ENCODE measurements around the gene HCRTR2. TPM values are rescaled to one million over a fixed set of nuclear protein-coding genes. Genes with fewer than 3 reads are reported as not detected.

Gene HCRTR2
- total RNA-seq, 2 experiments from 2014 or later = not detected

DNA sequence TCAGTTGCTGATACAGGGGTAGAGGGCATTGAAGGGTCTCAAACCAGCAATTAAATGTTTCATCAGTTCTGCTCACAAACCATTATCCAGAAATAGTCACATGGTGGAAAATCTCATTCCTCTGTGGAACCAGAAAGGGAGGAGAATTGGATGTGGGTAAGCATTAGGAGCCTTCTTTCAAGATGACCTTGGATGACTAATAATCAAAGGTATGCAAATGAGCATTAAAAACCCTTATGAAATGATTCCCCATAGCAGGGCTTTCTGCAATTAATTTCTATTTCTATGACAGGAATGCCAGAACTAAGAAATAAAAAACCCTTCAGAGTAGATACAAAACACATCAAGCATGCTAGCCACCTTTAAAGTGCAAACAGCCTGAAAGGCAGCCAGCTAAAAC is 37.4 kb upstream of the HCRTR2 start:
- Histone ChIP-seq H3K9me3 (ENCODE audit: control insufficient read depth in 1 of 2, insufficient read depth in 1 of 2, low read length in 2 of 2) (peaks cover 0 to 5% of the 10 kb centered on the region in 2 experiments), H3K27ac (ENCODE audit: low read depth in 1 of 2, low read length in 2 of 2) (no peak overlapping the region), H3K27me3 (ENCODE audit: control insufficient read depth in 1 of 2, insufficient read depth in 2 of 2, low read length in 2 of 2) (no peaks in the 10 kb centered on the region), H3K4me1 (ENCODE audit: insufficient read depth, low read length) (no peaks in the 10 kb centered on the region), H3K36me3 (ENCODE audit: insufficient read depth, low read length) (no peaks in the 10 kb centered on the region), H3K4me3 (ENCODE audit: low read length) (no peak overlapping the region)
- ChIA-PET POLR2A (no interaction called here), CTCF (no interaction called here)
- TF ChIP-seq, protein P1, sequence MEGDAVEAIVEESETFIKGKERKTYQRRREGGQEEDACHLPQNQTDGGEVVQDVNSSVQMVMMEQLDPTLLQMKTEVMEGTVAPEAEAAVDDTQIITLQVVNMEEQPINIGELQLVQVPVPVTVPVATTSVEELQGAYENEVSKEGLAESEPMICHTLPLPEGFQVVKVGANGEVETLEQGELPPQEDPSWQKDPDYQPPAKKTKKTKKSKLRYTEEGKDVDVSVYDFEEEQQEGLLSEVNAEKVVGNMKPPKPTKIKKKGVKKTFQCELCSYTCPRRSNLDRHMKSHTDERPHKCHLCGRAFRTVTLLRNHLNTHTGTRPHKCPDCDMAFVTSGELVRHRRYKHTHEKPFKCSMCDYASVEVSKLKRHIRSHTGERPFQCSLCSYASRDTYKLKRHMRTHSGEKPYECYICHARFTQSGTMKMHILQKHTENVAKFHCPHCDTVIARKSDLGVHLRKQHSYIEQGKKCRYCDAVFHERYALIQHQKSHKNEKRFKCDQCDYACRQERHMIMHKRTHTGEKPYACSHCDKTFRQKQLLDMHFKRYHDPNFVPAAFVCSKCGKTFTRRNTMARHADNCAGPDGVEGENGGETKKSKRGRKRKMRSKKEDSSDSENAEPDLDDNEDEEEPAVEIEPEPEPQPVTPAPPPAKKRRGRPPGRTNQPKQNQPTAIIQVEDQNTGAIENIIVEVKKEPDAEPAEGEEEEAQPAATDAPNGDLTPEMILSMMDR (IDR thresholded peaks at IDR 0.05) = no peak
- no peaks in the 10 kb centered on the region for H3K4me1 Mint-ChIP-seq (ENCODE audit: low read depth)
- no peak overlapping the region for H3K4me3 Mint-ChIP-seq
- peaks cover 5% of the 10 kb centered on the region for H3K9me3 Mint-ChIP-seq
- no peaks in the 10 kb centered on the region for H3K36me3 Mint-ChIP-seq (ENCODE audit: low read depth)
- DNase-seq (no peak), ATAC-seq (ENCODE audit: poor library complexity) (no peak)
- intact Hi-C loops (cut with DNase I, micrococcal nuclease) = no loop called here
- H3K27ac Mint-ChIP-seq = no peak overlapping the region
- no peaks in the 10 kb centered on the region for H3K27me3 Mint-ChIP-seq

GRCh38 chr6:55137929-55138693 is 36.2 kb upstream of the HCRTR2 start:
- intact Hi-C loops (cut with DNase I, micrococcal nuclease) = no loop called here
- no peak overlapping the region for H3K4me3 Mint-ChIP-seq
- peaks cover 5% of the 10 kb centered on the region for H3K9me3 Mint-ChIP-seq
- H3K27ac ChIP-seq (ENCODE audit: low read depth in 1 of 2, low read length in 2 of 2) = no peak overlapping the region
- H3K27me3 ChIP-seq (ENCODE audit: control insufficient read depth in 1 of 2, insufficient read depth in 2 of 2, low read length in 2 of 2) = no peaks in the 10 kb centered on the region
- H3K27me3 Mint-ChIP-seq = no peaks in the 10 kb centered on the region
- ChIA-PET CTCF (no interaction called here), POLR2A (no interaction called here)
- no peaks in the 10 kb centered on the region for H3K4me1 ChIP-seq (ENCODE audit: insufficient read depth, low read length)
- H3K9me3 ChIP-seq (ENCODE audit: control insufficient read depth in 1 of 2, insufficient read depth in 1 of 2, low read length in 2 of 2) = peaks cover 0 to 5% of the 10 kb centered on the region in 2 experiments
- DNase-seq (no peak), ATAC-seq (ENCODE audit: poor library complexity) (no peak)
- no peak overlapping the region for H3K27ac Mint-ChIP-seq
- no peaks in the 10 kb centered on the region for H3K4me1 Mint-ChIP-seq (ENCODE audit: low read depth)
- no peak overlapping the region for H3K4me3 ChIP-seq (ENCODE audit: low read length)
- TF ChIP-seq, protein P1 (IDR thresholded peaks at IDR 0.05) = no peak
- no peaks in the 10 kb centered on the region for H3K36me3 Mint-ChIP-seq (ENCODE audit: low read depth)
- no peaks in the 10 kb centered on the region for H3K36me3 ChIP-seq (ENCODE audit: insufficient read depth, low read length)

DNA sequence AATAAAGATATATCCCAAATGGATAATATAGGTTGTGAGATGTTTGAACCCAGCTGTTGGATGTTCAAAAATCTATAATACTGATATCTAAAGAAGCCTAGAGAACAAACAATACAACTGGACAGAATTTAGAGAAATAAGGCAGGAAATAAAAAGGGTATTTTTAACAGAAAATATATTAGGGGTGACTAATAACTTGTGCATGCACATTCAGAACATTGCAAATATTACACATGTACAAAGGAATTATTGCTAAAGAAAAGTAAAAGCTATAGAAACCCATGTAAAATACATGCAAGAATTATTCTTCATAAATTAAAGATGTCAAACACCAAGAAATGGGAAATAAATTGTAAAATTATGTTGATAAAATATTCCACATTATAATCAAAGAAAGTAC is 32.7 kb upstream of the HCRTR2 start:
- DNase-seq = no peak
- CTCF ChIA-PET = no interaction called here
- H3K27me3 ChIP-seq (ENCODE audit: control insufficient read depth in 1 of 2, insufficient read depth in 2 of 2, low read length in 2 of 2) = no peaks in the 10 kb centered on the region
- TF ChIP-seq, protein P1 (IDR thresholded peaks at IDR 0.05) = no peak
- intact Hi-C loops (cut with DNase I, micrococcal nuclease) = no loop called here
- H3K4me1 ChIP-seq (ENCODE audit: insufficient read depth, low read length) = no peaks in the 10 kb centered on the region
- Mint-ChIP-seq H3K27me3 (no peaks in the 10 kb centered on the region), H3K36me3 (ENCODE audit: low read depth) (no peaks in the 10 kb centered on the region), H3K4me3 (no peak overlapping the region), H3K9me3 (peaks cover 5% of the 10 kb centered on the region), H3K27ac (no peak overlapping the region), H3K4me1 (ENCODE audit: low read depth) (no peaks in the 10 kb centered on the region)
- H3K9me3 ChIP-seq (ENCODE audit: control insufficient read depth in 1 of 2, insufficient read depth in 1 of 2, low read length in 2 of 2) = peaks cover 0 to 14% of the 10 kb centered on the region in 2 experiments
- ATAC-seq (ENCODE audit: poor library complexity) = no peak
- H3K36me3 ChIP-seq (ENCODE audit: insufficient read depth, low read length) = no peaks in the 10 kb centered on the region
- no peak overlapping the region for H3K27ac ChIP-seq (ENCODE audit: low read depth in 1 of 2, low read length in 2 of 2)
- POLR2A ChIA-PET = no interaction called here
- no peak overlapping the region for H3K4me3 ChIP-seq (ENCODE audit: low read length)

Measured in CD4-positive, alpha-beta T cell (primary cell).